HG03039 (cell line): Measurements from ENCODE around the gene ANKS6.

ENCODE experiments used
- ATAC-seq: cut with Tn5 transposase; IDR thresholded peaks from one replicate; pipeline ENCODE4 v1.9.1; 2021; ENCODE audit warnings: mild to moderate bottlenecking, moderate library complexity; ENCODE audit not compliant: unreplicated experiment

ANKS6 gene

GRCh38 chr9:98818764-98819163 is 22.4 kb upstream of the ANKS6 start:
- no peak for ATAC-seq

GRCh38 chr9:98815391-98815951 is 19.1 kb upstream of the ANKS6 start:
- no peak for ATAC-seq

- no peak for ATAC-seq
Observed at GRCh38 chr9:98811051-98811650, 14.8 kb upstream of the ANKS6 start.

- ATAC-seq = no peak
Observed at GRCh38 chr9:98810102-98810842, 13.9 kb upstream of the ANKS6 start.

GRCh38 chr9:98809311-98810101 is 13.2 kb upstream of the ANKS6 start:
- no peak for ATAC-seq

- ATAC-seq = no peak
Observed at GRCh38 chr9:98808875-98809274, 12.5 kb upstream of the ANKS6 start.

GRCh38 chr9:98808411-98808815 is 12.1 kb upstream of the ANKS6 start:
- ATAC-seq = no peak

GRCh38 chr9:98807814-98808195 is 11.4 kb upstream of the ANKS6 start:
- no peak for ATAC-seq

GRCh38 chr9:98807070-98807813 is 10.9 kb upstream of the ANKS6 start, which contains the start of gene GALNT12:
Gene GALNT12 (plus strand): TSS chr9:98807670. CDS start chr9:98807699, 29 bp downstream.
- ATAC-seq = no peak

GRCh38 chr9:98806394-98807035 is 10.2 kb upstream of the ANKS6 start:
- no peak for ATAC-seq

GRCh38 chr9:98805506-98806272 is 9.3 kb upstream of the ANKS6 start:
- no peak for ATAC-seq

GRCh38 chr9:98804083-98804482 is 7.7 kb upstream of the ANKS6 start:
- ATAC-seq = no peak

GRCh38 chr9:98801969-98802371 is 5.6 kb upstream of the ANKS6 start:
- ATAC-seq = no peak

GRCh38 chr9:98801561-98801960 is 5.2 kb upstream of the ANKS6 start:
- no peak for ATAC-seq

GRCh38 chr9:98798254-98798653 is 1.9 kb upstream of the ANKS6 start:
- ATAC-seq = no peak

- no peak for ATAC-seq
Observed at GRCh38 chr9:98797491-98797890, 1.1 kb upstream of the ANKS6 start.

GRCh38 chr9:98795970-98796363 is 388 bp downstream of the ANKS6 start:
- ATAC-seq = peak; percentile 32

- no peak for ATAC-seq
Observed at GRCh38 chr9:98795295-98795955, 930 bp downstream of the ANKS6 start.

- no peak for ATAC-seq
Observed at GRCh38 chr9:98794802-98795201, 1.6 kb downstream of the ANKS6 start.
